GM12801 (cell line): ENCODE results near the gene CCDC71L.

Experiments used
- TF ChIP-seq, protein P1 (sequence below): IDR thresholded peaks from one replicate; pipeline ENCODE4 v1.5.1; 2011; ENCODE audit warnings: control low read depth; ENCODE audit not compliant: insufficient read length; ENCODE audit errors: extremely low read depth

Gene CCDC71L

DNA sequence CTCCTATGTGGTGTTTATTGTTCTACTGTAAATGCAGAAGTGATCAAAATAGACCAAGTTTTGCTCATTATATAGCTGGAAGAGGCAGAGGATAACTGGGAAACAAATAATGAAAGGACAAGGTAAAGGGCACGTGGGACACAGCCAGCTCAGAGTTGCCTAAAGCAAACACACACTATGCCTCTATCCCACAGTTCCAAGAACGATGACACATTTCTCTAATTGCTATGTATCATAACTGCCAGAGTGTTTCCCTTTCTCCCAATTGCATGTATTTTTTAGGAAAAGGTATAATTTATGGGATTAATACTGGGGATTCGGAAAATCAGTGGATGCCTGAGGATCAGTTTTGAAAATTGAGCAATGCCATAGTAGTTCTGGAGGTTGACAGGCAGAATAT lies 49.0 kb downstream of the CCDC71L start:
- TF ChIP-seq, protein P1, sequence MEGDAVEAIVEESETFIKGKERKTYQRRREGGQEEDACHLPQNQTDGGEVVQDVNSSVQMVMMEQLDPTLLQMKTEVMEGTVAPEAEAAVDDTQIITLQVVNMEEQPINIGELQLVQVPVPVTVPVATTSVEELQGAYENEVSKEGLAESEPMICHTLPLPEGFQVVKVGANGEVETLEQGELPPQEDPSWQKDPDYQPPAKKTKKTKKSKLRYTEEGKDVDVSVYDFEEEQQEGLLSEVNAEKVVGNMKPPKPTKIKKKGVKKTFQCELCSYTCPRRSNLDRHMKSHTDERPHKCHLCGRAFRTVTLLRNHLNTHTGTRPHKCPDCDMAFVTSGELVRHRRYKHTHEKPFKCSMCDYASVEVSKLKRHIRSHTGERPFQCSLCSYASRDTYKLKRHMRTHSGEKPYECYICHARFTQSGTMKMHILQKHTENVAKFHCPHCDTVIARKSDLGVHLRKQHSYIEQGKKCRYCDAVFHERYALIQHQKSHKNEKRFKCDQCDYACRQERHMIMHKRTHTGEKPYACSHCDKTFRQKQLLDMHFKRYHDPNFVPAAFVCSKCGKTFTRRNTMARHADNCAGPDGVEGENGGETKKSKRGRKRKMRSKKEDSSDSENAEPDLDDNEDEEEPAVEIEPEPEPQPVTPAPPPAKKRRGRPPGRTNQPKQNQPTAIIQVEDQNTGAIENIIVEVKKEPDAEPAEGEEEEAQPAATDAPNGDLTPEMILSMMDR = no peak

DNA sequence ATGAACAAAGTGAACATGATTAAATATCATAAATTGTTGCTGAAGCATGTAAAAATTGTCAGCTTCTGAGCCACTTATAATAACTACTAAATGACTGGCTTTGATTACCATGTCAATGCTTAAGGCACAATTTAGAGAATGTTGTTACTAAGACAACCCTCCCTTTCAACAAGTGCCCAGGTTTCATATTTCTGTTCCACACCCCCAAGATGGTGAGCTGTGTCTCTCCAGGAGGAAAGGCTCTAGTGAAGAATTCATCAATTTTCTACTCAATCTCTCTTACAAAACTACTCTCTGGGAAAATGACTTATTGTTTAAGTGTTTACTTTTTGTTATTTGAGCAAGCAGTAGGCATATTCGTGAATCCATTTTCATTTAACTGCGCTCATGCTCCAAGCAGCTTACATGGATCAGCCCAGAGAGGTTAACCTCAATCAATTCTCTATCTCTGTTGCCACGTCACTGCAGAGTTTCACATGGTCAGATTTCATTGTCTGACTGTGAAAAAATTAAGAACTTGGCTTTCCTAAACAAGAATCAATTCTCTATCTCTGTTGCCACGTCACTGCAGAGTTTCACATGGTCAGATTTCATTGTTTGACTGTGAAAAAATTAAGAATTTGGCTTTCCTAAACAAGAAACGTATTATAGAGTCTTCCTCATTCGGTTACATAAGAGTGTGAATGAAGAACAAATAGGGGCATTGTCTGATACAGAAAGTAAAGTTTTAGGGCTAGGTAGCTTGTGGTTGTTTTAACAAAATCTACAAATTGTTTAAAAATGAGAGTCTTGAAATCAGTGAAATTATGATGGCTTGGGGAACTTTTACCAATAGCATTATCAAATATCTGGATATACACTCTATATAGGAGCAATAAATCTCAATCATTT lies 49.7 kb downstream of the CCDC71L start:
- TF ChIP-seq, protein P1 = no peak

DNA sequence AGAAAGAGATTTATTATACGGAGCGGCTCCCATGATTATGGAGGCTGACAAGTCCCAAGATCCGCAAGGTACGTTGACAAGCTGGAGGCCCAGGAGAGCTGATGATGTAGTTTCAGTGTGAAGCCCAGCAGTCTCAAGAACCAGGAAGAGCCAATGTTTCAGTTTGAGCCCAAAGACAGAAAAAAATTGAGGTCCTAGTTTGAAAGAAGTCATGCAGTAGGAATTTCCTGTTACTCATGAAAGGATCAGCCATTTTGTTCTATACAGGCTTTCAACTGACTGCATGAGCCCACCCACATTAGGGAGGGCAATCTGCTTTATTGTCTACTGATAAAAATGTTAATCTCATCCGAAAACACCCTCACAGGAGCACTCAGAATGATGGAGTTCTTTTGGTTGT lies 51.5 kb downstream of the CCDC71L start:
- TF ChIP-seq, protein P1 = no peak

DNA sequence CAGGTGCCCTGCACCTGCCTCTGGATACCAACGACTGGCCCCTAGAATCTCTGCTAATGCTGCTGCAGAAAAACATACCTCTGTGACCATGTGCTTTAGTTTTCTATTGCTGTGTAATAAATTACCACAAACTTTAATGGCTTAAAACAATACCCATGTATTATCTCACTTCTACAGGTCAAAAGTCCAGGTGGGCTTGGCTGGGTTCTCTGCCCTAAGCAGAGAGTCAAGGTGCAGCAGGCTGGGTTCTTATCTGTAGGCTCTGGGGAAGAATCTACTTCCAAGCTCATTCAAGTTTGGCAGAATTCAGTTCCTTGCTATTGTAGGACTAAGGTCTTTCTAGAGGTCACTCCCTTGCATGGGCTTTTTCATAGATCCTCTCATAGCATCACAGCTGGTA lies 52.3 kb downstream of the CCDC71L start:
- TF ChIP-seq, protein P1 = no peak
